Mesothelial cell of epicardium (in vitro differentiated cells): ENCODE measurements around the gene BORCS5. TPM values are rescaled to one million over a fixed set of nuclear protein-coding genes. Genes with fewer than 3 reads are reported as not detected.

Source experiments
- DNase-seq, 2 experiments: peaks; one replicate each; pipeline ENCODE4 v3.0.0; 2021; ENCODE audit warnings: low spot score in 2 of 2; ENCODE audit not compliant: unreplicated experiment in 2 of 2
- H3K27ac Mint-ChIP-seq: 2 replicates; pipeline ENCODE4 v1.8.0; 2021; ENCODE audit warnings: mixed read lengths
- H3K27me3 Mint-ChIP-seq: 2 replicates; pipeline ENCODE4 v1.8.0; 2021; ENCODE audit warnings: low read depth, mixed read lengths
- H3K36me3 Mint-ChIP-seq: 2 replicates; pipeline ENCODE4 v1.8.0; 2021; ENCODE audit warnings: mixed read lengths
- H3K4me1 Mint-ChIP-seq: 2 replicates; pipeline ENCODE4 v1.8.0; 2021; ENCODE audit warnings: mixed read lengths
- H3K4me3 Mint-ChIP-seq: 2 replicates; pipeline ENCODE4 v1.8.0; 2021; ENCODE audit warnings: mild to moderate bottlenecking, moderate library complexity, mixed read lengths
- H3K9me3 Mint-ChIP-seq: 2 replicates; pipeline ENCODE4 v1.8.0; 2021; ENCODE audit warnings: mixed read lengths
- CTCF ChIP-seq: fragments of 200-600 bp; sonication (generic); IDR thresholded peaks from one replicate; pipeline ENCODE4 v1.5.0; 2021; ENCODE audit warnings: antibody characterized with exemption; ENCODE audit not compliant: unreplicated experiment
- total RNA-seq: library from RNA; stranded (reverse); gene quantifications from 3 replicates; pipeline ENCODE4 v1.2.1, GENCODE V29; 2021

The BORCS5 gene
- total RNA-seq, 1 donor from 2014 or later: 11.0 TPM

GRCh38 chr12:12488823-12489550 lies 132.1 kb downstream of the BORCS5 start:
- peaks cover 8% of the 10 kb centered on the region for H3K36me3 Mint-ChIP-seq
- H3K4me1 Mint-ChIP-seq: no peaks in the 10 kb centered on the region

DNA sequence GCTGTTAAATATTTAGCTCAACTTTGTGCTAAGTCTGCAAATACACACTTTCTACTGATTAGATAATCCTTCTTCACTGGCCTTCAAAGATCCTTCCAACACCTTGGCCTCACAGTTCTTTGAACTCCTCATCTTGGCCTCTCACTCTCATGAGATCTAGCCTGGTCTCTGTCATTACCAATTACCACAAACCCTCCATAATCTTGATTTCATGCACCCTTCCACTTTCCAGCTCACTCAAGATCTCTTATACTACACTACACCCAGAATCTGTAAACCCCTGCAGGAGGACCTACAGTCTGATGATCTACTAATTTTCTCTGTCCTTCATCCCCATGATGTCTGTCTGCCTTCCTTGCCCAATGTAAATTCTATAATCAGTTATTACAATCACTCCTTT lies 134.7 kb downstream of the BORCS5 start:
- no peak for TF ChIP-seq CTCF
- Mint-ChIP-seq H3K27me3 (no peaks in the 10 kb centered on the region), H3K36me3 (peaks cover 2% of the 10 kb centered on the region), H3K27ac (no peak overlapping the region), H3K4me1 (peaks cover 2% of the 10 kb centered on the region), H3K4me3 (no peak overlapping the region), H3K9me3 (no peaks in the 10 kb centered on the region)
- DNase-seq: no peak

More at GRCh38 chr12:12488823-12489550, 132.1 kb downstream of the BORCS5 start:
- DNase-seq: no peak
- Mint-ChIP-seq H3K27ac (no peak overlapping the region), H3K4me3 (no peak overlapping the region), H3K9me3 (no peaks in the 10 kb centered on the region), H3K27me3 (no peaks in the 10 kb centered on the region)
- no peak for TF ChIP-seq CTCF

DNA sequence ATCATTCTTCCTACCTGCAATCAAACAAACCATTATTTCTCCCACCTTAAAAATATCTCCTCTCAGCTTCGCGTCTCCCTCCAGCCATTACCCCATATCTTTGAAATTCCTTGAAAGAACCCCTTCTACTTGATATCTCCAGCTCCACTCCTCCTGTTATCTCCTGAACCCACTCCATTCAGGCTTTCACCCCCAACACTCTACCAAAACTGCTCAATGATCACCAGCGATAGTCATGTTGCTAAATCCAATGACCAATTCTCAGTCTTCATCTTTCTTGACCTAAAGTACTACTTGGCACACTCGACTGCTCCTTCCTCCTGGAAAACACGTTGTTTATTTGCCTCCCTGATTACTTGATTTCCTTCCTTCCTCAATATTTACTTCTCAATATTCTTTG lies 135.7 kb downstream of the BORCS5 start:
- H3K27me3 Mint-ChIP-seq: no peaks in the 10 kb centered on the region
- no peak overlapping the region for H3K27ac Mint-ChIP-seq
- no peak for DNase-seq
- H3K9me3 Mint-ChIP-seq: no peaks in the 10 kb centered on the region
- H3K36me3 Mint-ChIP-seq: no peaks in the 10 kb centered on the region
- TF ChIP-seq CTCF: no peak
- H3K4me3 Mint-ChIP-seq: no peak overlapping the region
- peaks cover 2% of the 10 kb centered on the region for H3K4me1 Mint-ChIP-seq

DNA sequence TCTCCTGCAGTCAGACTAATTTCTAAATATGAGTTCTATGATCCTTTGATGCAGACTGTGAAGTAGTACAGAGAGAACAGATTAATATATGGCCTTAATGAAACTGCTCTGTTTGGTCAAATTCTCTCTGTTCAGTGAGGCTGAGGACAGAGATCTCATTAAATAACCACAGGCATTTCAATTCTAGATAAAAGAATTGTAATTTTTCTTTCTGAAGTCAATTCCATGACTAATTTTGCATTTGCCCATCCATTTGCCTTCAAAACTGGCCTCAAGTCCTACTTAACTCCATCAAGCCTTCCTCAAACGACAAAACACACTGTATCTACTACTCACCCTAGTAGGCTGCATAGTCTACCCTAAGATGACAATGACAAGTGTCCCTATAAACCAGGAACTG lies 138.7 kb downstream of the BORCS5 start:
- Mint-ChIP-seq H3K27me3 (no peaks in the 10 kb centered on the region), H3K9me3 (no peaks in the 10 kb centered on the region), H3K4me1 (peaks cover 9% of the 10 kb centered on the region), H3K36me3 (peaks cover 5% of the 10 kb centered on the region), H3K27ac (no peak overlapping the region), H3K4me3 (no peak overlapping the region)
- TF ChIP-seq CTCF: no peak
- no peak for DNase-seq

DNA sequence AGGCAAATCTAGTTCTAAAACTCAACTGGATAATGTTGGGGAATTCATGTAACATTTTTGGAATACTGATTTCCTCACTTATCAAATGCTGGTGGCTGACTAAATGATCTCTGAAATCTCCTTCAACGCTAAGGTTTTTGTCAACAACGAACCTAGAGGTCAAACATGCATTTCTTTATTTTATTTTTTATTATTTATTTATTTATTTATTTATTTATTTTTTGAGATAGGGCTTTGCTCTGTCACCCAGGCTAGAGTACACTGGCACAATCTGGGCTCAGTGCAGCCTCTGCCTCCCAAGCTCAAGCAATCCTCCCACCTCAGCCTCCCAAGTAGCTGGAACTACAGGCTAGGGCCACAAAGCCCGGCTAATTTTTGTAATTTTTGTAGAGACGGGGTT lies 141.3 kb downstream of the BORCS5 start:
- no peak overlapping the region for H3K4me3 Mint-ChIP-seq
- H3K36me3 Mint-ChIP-seq: peaks cover 5% of the 10 kb centered on the region
- DNase-seq: no peak
- H3K4me1 Mint-ChIP-seq: peaks cover 20% of the 10 kb centered on the region
- no peak overlapping the region for H3K27ac Mint-ChIP-seq
- H3K9me3 Mint-ChIP-seq: no peaks in the 10 kb centered on the region
- no peak for TF ChIP-seq CTCF
- H3K27me3 Mint-ChIP-seq: no peaks in the 10 kb centered on the region
